ENCODE data around the gene CLIC4. TPM values are rescaled to one million over a fixed set of nuclear protein-coding genes. Genes with fewer than 3 reads are reported as not detected.

CLIC4 gene
- total RNA-seq, 4 donors from 2014 or later: 205 to 309 (median 292) TPM

DNA sequence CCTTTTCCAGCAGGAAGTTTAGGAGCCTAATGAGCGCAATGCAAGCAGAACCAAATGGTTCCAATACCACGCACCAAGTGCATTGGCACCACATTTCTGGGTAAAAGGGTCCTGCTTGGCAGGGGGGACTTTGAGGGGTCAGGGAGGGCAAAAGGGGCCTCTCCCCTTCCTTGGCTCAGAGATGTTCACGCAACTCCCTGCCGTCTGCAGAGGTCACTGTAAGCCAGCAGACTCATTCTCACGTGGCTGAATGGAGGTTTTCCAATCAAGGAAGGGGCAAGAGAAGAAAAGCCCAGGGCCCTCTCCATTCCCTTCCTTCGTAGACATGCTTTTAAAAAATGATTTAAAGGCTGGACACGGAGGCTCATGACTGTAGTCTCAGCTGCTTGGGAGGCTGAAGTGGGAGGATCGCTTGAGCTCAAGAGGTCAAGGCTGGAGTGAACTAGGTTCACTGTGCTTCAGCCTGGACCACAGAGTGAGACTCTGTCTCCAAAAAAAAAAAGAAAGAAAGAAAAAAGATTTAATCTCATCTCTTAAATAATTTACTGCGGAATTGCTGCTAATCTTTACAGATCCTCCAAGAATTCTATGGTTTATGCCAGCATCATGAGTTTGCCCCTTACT, 104.5 kb downstream of the CLIC4 start:
- no peak for ATAC-seq (ENCODE audit: low FRiP score)
- no peak for DNase-seq (ENCODE audit: low spot score)
- TF ChIP-seq, protein P1, sequence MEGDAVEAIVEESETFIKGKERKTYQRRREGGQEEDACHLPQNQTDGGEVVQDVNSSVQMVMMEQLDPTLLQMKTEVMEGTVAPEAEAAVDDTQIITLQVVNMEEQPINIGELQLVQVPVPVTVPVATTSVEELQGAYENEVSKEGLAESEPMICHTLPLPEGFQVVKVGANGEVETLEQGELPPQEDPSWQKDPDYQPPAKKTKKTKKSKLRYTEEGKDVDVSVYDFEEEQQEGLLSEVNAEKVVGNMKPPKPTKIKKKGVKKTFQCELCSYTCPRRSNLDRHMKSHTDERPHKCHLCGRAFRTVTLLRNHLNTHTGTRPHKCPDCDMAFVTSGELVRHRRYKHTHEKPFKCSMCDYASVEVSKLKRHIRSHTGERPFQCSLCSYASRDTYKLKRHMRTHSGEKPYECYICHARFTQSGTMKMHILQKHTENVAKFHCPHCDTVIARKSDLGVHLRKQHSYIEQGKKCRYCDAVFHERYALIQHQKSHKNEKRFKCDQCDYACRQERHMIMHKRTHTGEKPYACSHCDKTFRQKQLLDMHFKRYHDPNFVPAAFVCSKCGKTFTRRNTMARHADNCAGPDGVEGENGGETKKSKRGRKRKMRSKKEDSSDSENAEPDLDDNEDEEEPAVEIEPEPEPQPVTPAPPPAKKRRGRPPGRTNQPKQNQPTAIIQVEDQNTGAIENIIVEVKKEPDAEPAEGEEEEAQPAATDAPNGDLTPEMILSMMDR (IDR thresholded peaks at IDR 0.05): no peak

DNA sequence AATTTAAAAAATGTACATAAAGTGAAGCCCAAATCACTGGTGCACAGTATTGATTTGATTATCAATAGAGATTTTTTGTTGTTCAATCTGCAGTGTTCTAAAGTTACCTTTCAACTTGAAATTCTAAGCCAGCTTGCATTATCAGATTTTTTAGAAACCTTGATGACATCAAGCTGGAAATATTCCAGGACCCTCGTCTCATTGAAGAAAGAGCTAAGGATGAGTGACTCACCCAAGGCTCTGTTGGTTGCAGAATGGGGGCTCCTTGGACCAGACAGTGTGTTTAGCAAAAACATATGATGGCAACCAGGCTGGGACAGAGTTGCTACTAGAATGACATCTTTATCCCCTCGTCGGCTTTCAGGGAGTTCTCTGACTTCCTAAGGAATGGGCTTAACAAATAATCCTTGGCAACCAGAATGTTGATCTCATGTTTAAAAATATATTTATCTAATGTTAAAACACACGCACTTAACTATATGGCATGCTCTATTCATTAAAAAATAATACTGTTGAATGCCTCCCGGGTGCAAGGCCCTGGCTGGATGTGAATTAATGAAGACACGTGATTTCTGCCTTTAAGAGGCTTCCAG, 105.2 kb downstream of the CLIC4 start:
- ATAC-seq (ENCODE audit: low FRiP score) (no peak), DNase-seq (ENCODE audit: low spot score) (no peak)
- TF ChIP-seq, protein P1 (IDR thresholded peaks at IDR 0.05): no peak

DNA sequence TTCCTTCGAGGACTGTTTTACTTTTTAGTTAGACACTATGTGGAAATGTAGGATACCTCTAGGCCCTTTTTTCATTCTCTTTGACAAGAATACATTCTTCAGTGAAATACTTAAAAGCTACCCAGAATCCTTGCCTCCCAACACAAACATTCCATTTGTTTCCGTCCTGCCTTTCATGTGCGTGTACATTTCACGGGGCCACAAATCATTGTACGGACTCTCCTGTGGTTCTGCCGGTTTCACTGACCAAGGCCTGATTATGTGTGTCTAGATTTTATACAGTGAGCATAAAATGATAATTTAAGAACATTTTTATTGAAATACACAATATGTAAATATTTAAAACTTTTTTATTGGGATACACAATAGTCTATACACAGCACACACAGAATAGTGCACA, 108.4 kb downstream of the CLIC4 start:
- ATAC-seq (ENCODE audit: low FRiP score): no peak
- TF ChIP-seq, protein P1 (IDR thresholded peaks at IDR 0.05): no peak
- DNase-seq (ENCODE audit: low spot score): no peak

DNA sequence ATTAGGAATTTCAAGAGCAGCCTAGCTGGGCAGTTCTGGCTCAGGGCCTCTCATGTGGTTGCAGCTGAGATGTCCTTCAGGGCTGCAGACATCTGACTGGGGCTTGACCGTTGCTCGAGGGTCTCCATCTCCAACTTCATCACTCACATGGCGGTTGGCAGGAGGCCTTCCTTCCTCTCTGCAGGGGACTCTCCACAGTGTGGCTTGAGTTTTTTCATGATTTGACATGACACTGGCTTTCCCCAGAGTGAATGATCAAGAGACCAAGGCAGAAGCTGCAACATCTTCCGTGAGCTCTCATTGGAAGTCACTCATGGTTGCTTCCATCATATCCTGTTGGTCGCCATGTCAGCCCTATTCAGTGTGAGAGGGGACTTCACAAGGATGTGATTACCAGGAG, 110.2 kb downstream of the CLIC4 start:
- DNase-seq (ENCODE audit: low spot score) (no peak), ATAC-seq (ENCODE audit: low FRiP score) (no peak)
- TF ChIP-seq, protein P1 (IDR thresholded peaks at IDR 0.05): no peak

DNA sequence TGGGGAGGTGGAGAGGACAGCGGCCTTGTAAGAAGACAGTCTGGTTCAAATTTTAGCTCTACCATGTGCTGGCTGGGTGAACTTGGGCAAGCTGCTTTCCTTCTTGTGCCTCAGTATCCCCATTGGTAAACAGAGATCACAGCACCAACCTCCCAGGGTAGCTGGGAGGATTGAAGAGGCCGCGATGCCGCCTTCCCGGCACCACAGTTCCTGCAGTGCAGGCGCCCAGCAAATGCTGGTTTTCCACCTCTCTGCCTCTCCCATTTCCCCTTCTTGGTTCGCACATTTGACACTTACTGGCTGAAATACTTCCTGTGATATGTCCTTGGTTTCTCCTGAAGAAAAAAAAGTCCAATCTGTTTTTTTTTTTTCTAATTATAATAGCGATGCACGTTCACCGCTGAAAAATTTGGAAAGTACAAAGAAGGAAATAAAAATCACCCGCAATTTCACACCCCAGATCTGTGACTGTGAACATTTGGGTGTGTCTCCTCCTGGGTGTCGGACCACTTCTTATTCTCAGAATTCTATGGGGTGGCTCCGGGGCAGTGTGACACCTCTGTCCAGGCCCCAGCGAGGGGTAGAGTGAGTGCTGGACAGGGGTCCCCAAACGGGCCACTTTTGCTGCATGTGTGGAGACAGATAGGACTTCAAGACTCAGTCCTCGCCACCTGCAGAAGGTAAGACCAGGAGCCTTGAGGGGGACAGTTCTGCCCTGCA, 111.7 kb downstream of the CLIC4 start:
- TF ChIP-seq, protein P1 (IDR thresholded peaks at IDR 0.05): no peak
- ATAC-seq (ENCODE audit: low FRiP score) (no peak), DNase-seq (ENCODE audit: low spot score) (no peak)

DNA sequence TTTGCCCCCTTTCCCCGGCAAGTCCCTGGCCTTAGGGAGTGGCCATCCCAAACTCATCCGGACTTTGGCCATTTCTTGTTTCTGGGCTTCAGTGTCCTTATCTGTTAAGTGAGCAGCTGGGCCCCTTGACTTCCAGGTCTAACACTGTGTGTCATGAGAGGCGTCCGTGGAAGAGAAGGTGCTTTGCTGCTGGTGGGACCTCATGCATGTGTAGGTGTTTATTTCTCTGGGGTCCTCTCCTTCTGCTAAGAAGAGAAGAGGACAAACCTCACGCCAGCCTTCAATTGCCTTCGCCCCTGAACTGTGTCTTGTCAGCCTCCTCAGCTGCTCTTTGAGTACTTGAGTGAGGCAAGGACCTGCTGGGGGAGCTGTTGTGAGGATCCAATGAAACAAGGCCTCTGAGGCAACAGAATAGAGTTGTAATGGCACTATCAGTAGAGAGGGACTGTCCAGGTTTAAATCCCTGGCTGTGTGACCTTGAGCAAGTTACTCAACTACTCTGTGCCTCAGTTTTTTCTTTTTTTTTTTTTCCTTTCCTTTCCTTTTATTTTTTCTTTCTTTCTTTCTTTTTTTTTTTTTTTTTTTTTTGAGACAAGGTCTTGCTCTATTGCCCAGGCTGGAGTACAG, 112.4 kb downstream of the CLIC4 start:
- no peak for ATAC-seq (ENCODE audit: low FRiP score)
- no peak for DNase-seq (ENCODE audit: low spot score)
- TF ChIP-seq, protein P1 (IDR thresholded peaks at IDR 0.05): no peak
